CD4-positive, alpha-beta memory T cell (primary cell): ENCODE measurements around the gene TMEM213. TPM values are rescaled to one million over a fixed set of nuclear protein-coding genes. Genes with fewer than 3 reads are reported as not detected.

Source experiments
- CTCF ChIA-PET: fragments of 350-600 bp; sonication (Branson Sonifier 250); formaldehyde crosslinking; loops from one replicate; lab custom pipeline; 2021; ENCODE audit warnings: inconsistent platforms; ENCODE audit not compliant: partially characterized antibody; lab: Charles Lee
- POLR2A ChIA-PET: fragments of 350-600 bp; sonication (Branson Sonifier 250); formaldehyde crosslinking; loops from one replicate; lab custom pipeline; 2021; ENCODE audit not compliant: partially characterized antibody; lab: Charles Lee
- DNase-seq, 5 donors: peaks; one replicate each; pipeline versions ENCODE4 v3.0.0 to v3.0.0-alpha.2; 2020 to 2022; ENCODE audit warnings: mixed read lengths in 1 of 5
- H3K27ac ChIP-seq: one replicate; pipeline ENCODE4 v1.7.0; 2013; ENCODE audit warnings: low read depth, low read length
- H3K27me3 ChIP-seq: 2 replicates; pipeline ENCODE4 v1.7.0; 2013; ENCODE audit warnings: mild to moderate bottlenecking, low read length, moderate library complexity; ENCODE audit not compliant: insufficient read depth
- H3K36me3 ChIP-seq: 2 replicates; pipeline ENCODE4 v1.7.0; 2013; ENCODE audit warnings: mild to moderate bottlenecking, low read length, moderate library complexity; ENCODE audit not compliant: insufficient read depth
- H3K4me1 ChIP-seq: 2 replicates; pipeline ENCODE4 v1.7.0; 2013; ENCODE audit warnings: mild to moderate bottlenecking, low read length, moderate library complexity; ENCODE audit not compliant: insufficient read depth
- H3K4me3 ChIP-seq, 2 donors: one replicate each; pipeline ENCODE4 v1.7.0; 2013; ENCODE audit warnings: low read length in 2 of 2, mild to moderate bottlenecking in 1 of 2
- H3K9me3 ChIP-seq, 2 donors: one replicate each; pipeline ENCODE4 v1.7.0; 2013; ENCODE audit warnings: low read length in 2 of 2, control low read depth in 1 of 2; ENCODE audit not compliant: control insufficient read depth in 1 of 2
- H3K27ac Mint-ChIP-seq, 7 donors: one replicate each; pipeline ENCODE4 v1.8.0; 2020 to 2021; ENCODE audit warnings: mixed read lengths in 7 of 7, mild to moderate bottlenecking in 6 of 7, inconsistent platforms in 3 of 7, moderate library complexity in 3 of 7
- H3K27me3 Mint-ChIP-seq, 2 donors: one replicate each; pipeline ENCODE4 v1.8.0; 2020 to 2021; ENCODE audit warnings: mixed read lengths in 2 of 2
- H3K36me3 Mint-ChIP-seq, 2 donors: one replicate each; pipeline ENCODE4 v1.8.0; 2020 to 2021; ENCODE audit warnings: mixed read lengths in 2 of 2, inconsistent platforms in 1 of 2, mild to moderate bottlenecking in 1 of 2
- H3K4me1 Mint-ChIP-seq, 4 donors: one replicate each; pipeline ENCODE4 v1.8.0; 2020 to 2021; ENCODE audit warnings: mixed read lengths in 4 of 4, mild to moderate bottlenecking in 1 of 4
- H3K4me3 Mint-ChIP-seq, 8 donors: one replicate each; pipeline ENCODE4 v1.8.0; 2020 to 2021; ENCODE audit warnings: mixed read lengths in 8 of 8, mild to moderate bottlenecking in 7 of 8, moderate library complexity in 6 of 8, inconsistent platforms in 3 of 8
- H3K9me3 Mint-ChIP-seq, 8 donors: one replicate each; pipeline ENCODE4 v1.8.0; 2020 to 2021; ENCODE audit warnings: mixed read lengths in 8 of 8, mild to moderate bottlenecking in 5 of 8, inconsistent platforms in 3 of 8, moderate library complexity in 1 of 8
- intact Hi-C: fragments of 100-400 bp; cut with micrococcal nuclease; formaldehyde crosslinking; loops from one replicate; pipeline ENCODE4 v1.15.1; 2023
- polyA plus RNA-seq, 2 donors: library from polyadenylated mRNA; unstranded; fragments of 300-500 nt; fragmentation: Illumina TruSeq; gene quantifications; one replicate each; pipeline ENCODE4 v1.2.3, GENCODE V29; 2021
- total RNA-seq, 2 experiments: library from RNA; stranded (reverse); gene quantifications; one replicate each; pipeline ENCODE4 v1.2.3, GENCODE V29; 2021

The TMEM213 gene
- total and polyA plus RNA-seq, 4 experiments from 2014 or later, result not detected

DNA sequence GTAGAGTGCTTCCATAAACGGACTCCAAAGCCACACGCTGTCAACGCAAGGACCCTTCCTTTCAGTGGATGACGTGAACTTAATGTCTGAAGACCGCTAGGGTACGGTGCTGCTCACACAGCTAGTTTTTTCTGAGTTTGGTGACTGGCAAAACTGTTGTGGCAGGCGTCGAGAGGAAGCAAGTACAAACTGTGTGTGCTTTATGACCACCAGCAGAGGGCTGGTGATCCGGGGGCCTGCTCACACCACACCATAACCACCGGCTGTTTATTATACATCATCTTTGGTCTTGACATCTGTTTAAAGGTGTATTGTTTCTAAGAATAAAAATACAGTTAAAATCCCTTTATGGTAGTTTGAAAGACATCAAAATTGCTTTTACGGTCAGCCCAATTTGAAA, 37.3 kb downstream of the TMEM213 start:
- Mint-ChIP-seq H3K4me3 (no peak overlapping the region), H3K4me1 (peaks cover 0 to 7% (median under 1%) of the 10 kb centered on the region in 4 donors), H3K36me3 (no peaks in the 10 kb centered on the region), H3K9me3 (peaks cover 0 to 2% (median 0%) of the 10 kb centered on the region in 8 donors), H3K27me3 (peaks cover 15 to 22% of the 10 kb centered on the region in 2 donors), H3K27ac (no peak overlapping the region)
- intact Hi-C loops, result no loop called here
- no peaks in the 10 kb centered on the region for H3K9me3 ChIP-seq
- no peaks in the 10 kb centered on the region for H3K27me3 ChIP-seq
- no peak for DNase-seq
- H3K4me3 ChIP-seq, result no peak overlapping the region
- no peaks in the 10 kb centered on the region for H3K4me1 ChIP-seq
- no peak overlapping the region for H3K27ac ChIP-seq
- POLR2A ChIA-PET, result no interaction called here
- CTCF ChIA-PET, result no interaction called here
- no peaks in the 10 kb centered on the region for H3K36me3 ChIP-seq

DNA sequence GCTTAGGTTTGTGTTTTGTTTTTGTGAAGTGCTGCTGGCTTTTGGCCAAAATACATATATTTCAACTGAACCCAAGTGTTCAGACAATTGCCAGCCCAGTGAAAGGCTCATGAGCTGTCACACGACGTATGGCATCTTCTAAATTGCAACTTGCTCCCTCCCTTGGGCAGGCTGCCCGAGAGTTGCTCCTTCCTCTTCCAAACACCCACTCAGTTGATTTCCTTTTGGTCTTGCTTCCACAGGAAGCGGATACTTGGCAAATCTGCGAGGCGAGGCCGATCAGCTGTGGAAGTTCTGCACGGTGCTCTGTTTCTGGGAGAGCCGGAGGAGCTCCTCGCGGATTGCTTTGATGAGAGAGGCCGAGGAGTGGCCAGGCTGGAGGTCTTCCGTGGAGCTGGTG, 39.8 kb downstream of the TMEM213 start:
- Mint-ChIP-seq H3K4me3 (no peak overlapping the region), H3K9me3 (peaks cover 0 to 2% (median 0%) of the 10 kb centered on the region in 8 donors), H3K4me1 (peaks cover 0 to 7% (median under 1%) of the 10 kb centered on the region in 4 donors), H3K27me3 (peaks cover 17 to 25% of the 10 kb centered on the region in 2 donors), H3K36me3 (no peaks in the 10 kb centered on the region), H3K27ac (no peak overlapping the region)
- intact Hi-C loops, result no loop called here
- Histone ChIP-seq H3K9me3 (no peaks in the 10 kb centered on the region), H3K27ac (no peak overlapping the region), H3K4me1 (no peaks in the 10 kb centered on the region), H3K27me3 (no peaks in the 10 kb centered on the region), H3K4me3 (no peak overlapping the region), H3K36me3 (no peaks in the 10 kb centered on the region)
- CTCF ChIA-PET, result interaction anchor here (1.2 kb wide), 1 partner anchor 27 kb away, joined by 3 read pairs; no protein-coding TSS in a partner anchor
- no peak for DNase-seq
- POLR2A ChIA-PET, result no interaction called here

DNA sequence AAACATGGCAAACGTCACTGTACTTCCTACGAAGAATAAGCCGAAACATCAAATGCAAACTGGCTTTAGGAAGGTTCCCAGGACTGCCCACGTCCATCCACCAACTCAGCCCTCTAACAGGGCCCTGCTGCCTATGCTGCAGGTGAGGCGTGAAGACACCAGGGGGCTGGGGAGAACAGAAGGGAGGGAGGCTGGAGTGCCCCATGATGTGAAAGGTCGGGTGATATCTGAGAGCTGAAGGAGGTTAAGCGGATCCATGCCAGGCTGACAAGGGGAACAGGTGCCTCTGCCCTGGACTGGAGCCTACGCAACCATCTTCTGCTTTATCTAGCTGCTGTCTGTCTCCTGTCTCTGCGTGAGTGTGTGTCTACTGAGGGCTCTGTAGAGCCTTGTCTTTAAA, 40.4 kb downstream of the TMEM213 start:
- intact Hi-C loops, result no loop called here
- H3K27me3 Mint-ChIP-seq, result peaks cover 13 to 25% of the 10 kb centered on the region in 2 donors

DNA sequence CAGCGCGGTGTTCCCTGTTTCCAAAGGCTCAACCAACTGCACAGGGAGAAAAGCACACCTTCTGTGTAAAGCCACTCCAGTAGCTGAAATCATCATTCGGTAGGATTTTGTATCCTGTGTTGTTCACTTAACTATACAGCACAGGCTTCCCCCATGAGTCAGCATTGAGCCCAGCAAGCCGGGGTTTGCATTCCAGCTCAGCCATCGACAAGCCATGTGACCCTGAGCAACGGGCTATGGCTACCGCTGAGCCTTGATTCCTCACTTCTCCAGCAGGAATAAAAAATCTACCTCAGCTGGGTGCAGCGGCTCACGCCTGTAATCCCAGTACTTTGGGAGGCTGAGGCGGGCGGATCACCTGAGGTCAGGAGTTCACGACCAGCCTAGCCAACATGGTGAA, 44.3 kb downstream of the TMEM213 start:
- peaks cover 2 to 9% of the 10 kb centered on the region in 2 donors for H3K27me3 Mint-ChIP-seq
- DNase-seq, result no peak
- H3K27ac ChIP-seq, result no peak overlapping the region
- CTCF ChIA-PET, result no interaction called here
- no peaks in the 10 kb centered on the region for H3K36me3 ChIP-seq
- no peaks in the 10 kb centered on the region for H3K9me3 ChIP-seq
- H3K4me3 ChIP-seq, result no peak overlapping the region
- no peak overlapping the region for H3K4me3 Mint-ChIP-seq
- intact Hi-C loops, result no loop called here
- no peaks in the 10 kb centered on the region for H3K4me1 ChIP-seq
- H3K36me3 Mint-ChIP-seq, result no peaks in the 10 kb centered on the region
- no peak overlapping the region for H3K27ac Mint-ChIP-seq
- no peaks in the 10 kb centered on the region for H3K9me3 Mint-ChIP-seq
- H3K4me1 Mint-ChIP-seq, result no peaks in the 10 kb centered on the region
- POLR2A ChIA-PET, result no interaction called here
- H3K27me3 ChIP-seq, result no peaks in the 10 kb centered on the region

More for the DNA sequence above, 40.4 kb downstream of the TMEM213 start:
- H3K27ac Mint-ChIP-seq, result no peak overlapping the region
- DNase-seq, result no peak
- no peaks in the 10 kb centered on the region for H3K36me3 Mint-ChIP-seq
- H3K27me3 ChIP-seq, result no peaks in the 10 kb centered on the region
- H3K4me3 Mint-ChIP-seq, result no peak overlapping the region
- ChIA-PET CTCF (no interaction called here), POLR2A (no interaction called here)
- no peaks in the 10 kb centered on the region for H3K9me3 ChIP-seq
- H3K36me3 ChIP-seq, result no peaks in the 10 kb centered on the region
- H3K4me1 ChIP-seq, result no peaks in the 10 kb centered on the region
- H3K4me3 ChIP-seq, result no peak overlapping the region
- no peak overlapping the region for H3K27ac ChIP-seq
- peaks cover 0 to 7% (median under 1%) of the 10 kb centered on the region in 4 donors for H3K4me1 Mint-ChIP-seq
- peaks cover 0 to 2% (median 0%) of the 10 kb centered on the region in 8 donors for H3K9me3 Mint-ChIP-seq

DNA sequence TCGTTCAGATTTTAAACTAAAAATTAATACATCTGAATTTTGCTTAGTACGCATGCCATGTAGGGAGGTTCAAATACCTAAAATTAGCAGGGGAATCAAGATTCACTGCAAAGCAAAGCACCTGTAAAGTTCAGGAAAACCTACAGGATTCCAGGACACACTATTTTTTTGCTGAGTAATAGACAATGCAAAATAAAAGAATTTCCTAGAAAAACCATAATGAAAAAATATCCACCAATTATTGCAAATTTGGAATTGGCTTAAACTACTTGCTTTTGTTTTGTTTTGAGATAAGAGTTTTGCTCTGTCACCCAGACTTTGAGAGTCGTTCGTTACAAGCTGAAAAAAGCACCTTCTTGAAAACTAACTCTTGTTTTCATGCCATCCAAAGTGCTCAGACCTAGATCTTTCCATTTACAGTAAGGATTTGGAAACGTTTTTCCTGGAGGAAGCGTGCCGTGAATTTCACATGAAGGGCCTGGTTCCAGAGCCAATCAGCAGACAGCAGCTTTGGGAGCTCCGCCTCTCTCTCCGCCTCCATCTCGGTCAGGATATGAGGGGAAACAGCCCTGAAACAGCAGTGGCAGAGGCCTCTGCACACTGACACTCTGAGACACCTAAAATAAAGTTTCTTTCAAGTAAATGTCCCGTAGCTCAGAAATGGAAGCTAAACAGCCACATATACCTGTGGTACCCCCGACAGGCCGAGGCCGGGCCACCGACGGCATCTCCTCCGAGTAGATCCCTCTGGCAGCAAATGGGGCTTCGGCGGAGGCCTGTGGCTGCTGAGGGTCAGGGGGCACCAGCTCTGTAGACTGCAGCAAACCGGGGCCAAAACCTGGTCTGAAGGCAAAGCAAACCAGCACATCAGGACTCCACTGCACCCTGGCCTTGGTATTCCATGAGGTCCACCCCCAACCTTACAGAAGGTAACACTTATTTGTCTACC, 46.1 kb downstream of the TMEM213 start:
- Mint-ChIP-seq H3K4me1 (no peaks in the 10 kb centered on the region), H3K27me3 (peaks cover 2 to 7% of the 10 kb centered on the region in 2 donors), H3K9me3 (no peaks in the 10 kb centered on the region), H3K4me3 (no peak overlapping the region), H3K36me3 (no peaks in the 10 kb centered on the region), H3K27ac (no peak overlapping the region)
- H3K36me3 ChIP-seq, result no peaks in the 10 kb centered on the region
- no peak for DNase-seq
- intact Hi-C loops, result no loop called here
- POLR2A ChIA-PET, result no interaction called here
- H3K27ac ChIP-seq, result no peak overlapping the region
- no peaks in the 10 kb centered on the region for H3K27me3 ChIP-seq
- H3K4me3 ChIP-seq, result no peak overlapping the region
- H3K4me1 ChIP-seq, result no peaks in the 10 kb centered on the region
- H3K9me3 ChIP-seq, result no peaks in the 10 kb centered on the region
- CTCF ChIA-PET, result no interaction called here

DNA sequence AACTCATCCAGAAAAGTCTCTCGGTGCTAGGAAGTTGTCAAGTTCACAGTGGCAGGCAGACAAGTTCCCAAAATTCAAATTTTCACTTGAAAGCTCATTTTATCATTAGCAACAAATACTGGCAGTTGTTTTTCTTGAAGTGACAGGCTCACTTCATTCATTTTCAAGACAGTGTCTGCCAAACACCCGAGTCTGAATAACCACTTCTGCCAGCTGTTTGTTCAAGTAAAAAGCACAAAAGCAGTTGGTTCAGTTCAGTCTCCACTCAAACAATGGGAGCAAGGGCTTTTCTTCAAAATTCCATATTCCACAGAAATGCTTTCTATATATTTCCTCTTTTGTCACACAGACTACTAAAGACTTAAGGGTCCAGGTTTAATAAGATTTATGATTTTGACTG, 47.9 kb downstream of the TMEM213 start:
- Histone ChIP-seq H3K36me3 (no peaks in the 10 kb centered on the region), H3K27me3 (no peaks in the 10 kb centered on the region), H3K9me3 (no peaks in the 10 kb centered on the region), H3K4me1 (no peaks in the 10 kb centered on the region), H3K27ac (no peak overlapping the region), H3K4me3 (no peak overlapping the region)
- POLR2A ChIA-PET, result no interaction called here
- Mint-ChIP-seq H3K4me1 (no peaks in the 10 kb centered on the region), H3K4me3 (no peak overlapping the region), H3K27ac (no peak overlapping the region), H3K9me3 (peaks cover 0 to 5% (median 1%) of the 10 kb centered on the region in 8 donors), H3K27me3 (peaks cover 4 to 5% of the 10 kb centered on the region in 2 donors), H3K36me3 (no peaks in the 10 kb centered on the region)
- DNase-seq, result no peak
- CTCF ChIA-PET, result interaction anchor here (0.7 kb wide), 1 partner anchor 26 kb away, joined by 3 read pairs; no protein-coding TSS in a partner anchor
- intact Hi-C loops, result no loop called here

DNA sequence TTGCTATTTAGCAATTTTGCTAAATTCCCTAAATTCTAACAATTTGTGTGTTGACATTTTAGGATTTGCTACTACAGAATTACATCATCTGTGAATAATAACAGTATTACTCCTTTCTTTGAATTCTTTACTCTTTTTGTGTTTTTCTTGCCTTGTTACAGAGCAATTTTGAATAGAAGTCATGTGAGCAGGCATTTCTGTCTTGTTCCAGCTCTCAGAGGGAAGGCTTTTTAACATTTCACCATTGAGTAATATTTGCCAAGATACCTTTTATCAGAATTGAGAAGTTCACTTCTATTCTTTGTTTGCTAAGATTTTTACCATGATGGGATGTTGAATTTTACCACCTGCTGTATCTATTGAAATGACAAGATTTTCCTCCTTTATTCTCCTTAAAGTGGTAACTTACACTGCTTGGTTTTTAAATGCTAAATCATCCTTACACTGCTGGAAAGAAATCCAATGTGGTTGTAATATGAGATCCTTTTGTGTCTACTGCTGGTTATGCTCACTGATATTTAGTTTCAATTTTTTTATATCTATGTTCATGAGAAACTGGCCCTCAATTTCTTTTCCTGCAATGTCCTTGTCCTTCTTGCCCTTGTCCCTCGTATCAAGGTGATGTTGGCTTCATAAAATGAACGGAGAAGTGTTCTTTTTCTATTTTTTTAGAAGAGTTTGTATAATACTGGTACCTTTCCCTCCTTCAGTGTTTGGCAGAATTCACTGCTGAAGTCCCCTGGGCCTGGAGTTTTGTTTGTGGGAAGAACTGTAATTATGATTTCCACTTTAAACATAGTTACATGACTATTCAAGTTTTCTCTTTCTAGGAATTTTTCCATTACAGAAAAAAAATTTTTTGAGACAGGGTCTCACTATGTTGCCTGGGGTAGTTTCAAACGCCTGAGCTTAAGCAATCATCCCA, 50.5 kb downstream of the TMEM213 start:
- POLR2A ChIA-PET, result no interaction called here
- no peaks in the 10 kb centered on the region for H3K4me1 Mint-ChIP-seq

More for the DNA sequence above, 50.5 kb downstream of the TMEM213 start:
- H3K36me3 ChIP-seq, result no peaks in the 10 kb centered on the region
- CTCF ChIA-PET, result no interaction called here
- no peak overlapping the region for H3K4me3 Mint-ChIP-seq
- intact Hi-C loops, result no loop called here
- H3K27ac Mint-ChIP-seq, result no peak overlapping the region
- H3K27me3 ChIP-seq, result no peaks in the 10 kb centered on the region
- H3K27ac ChIP-seq, result no peak overlapping the region
- peaks cover 2 to 3% of the 10 kb centered on the region in 2 donors for H3K27me3 Mint-ChIP-seq
- no peak for DNase-seq
- H3K36me3 Mint-ChIP-seq, result no peaks in the 10 kb centered on the region
- H3K4me3 ChIP-seq, result no peak overlapping the region
- no peaks in the 10 kb centered on the region for H3K4me1 ChIP-seq
- peaks cover 0 to 5% (median 1%) of the 10 kb centered on the region in 8 donors for H3K9me3 Mint-ChIP-seq
- no peaks in the 10 kb centered on the region for H3K9me3 ChIP-seq
